ENCODE data around the gene TAF13. TPM values are rescaled to one million over a fixed set of nuclear protein-coding genes. Genes with fewer than 3 reads are reported as not detected.

The TAF13 gene
- total RNA-seq, 1 donor from 2014 or later = 38.8 TPM

- ATAC-seq = no peak
- Histone ChIP-seq H3K27me3 (ENCODE audit: low read depth) (no peaks in the 10 kb centered on the region), H3K4me1 (no peaks in the 10 kb centered on the region), H3K27ac (no peak overlapping the region), H3K9me3 (no peaks in the 10 kb centered on the region), H3K36me3 (peaks cover 73% of the 10 kb centered on the region), H3K4me3 (no peak overlapping the region)
- no peak for TF ChIP-seq CTCF (IDR thresholded peaks at IDR 0.05)
- no peak for DNase-seq
- intact Hi-C loops (cut with DNase I) = no loop called here
These were observed 6.5 kb downstream of the TAF13 start for GRCh38 chr1:109069294-109069693.

- peaks cover 77% of the 10 kb centered on the region for H3K36me3 ChIP-seq
- intact Hi-C loops (cut with DNase I) = no loop called here
- DNase-seq (no peak), ATAC-seq (no peak)
- no peaks in the 10 kb centered on the region for H3K9me3 ChIP-seq
- no peak overlapping the region for H3K27ac ChIP-seq
- no peaks in the 10 kb centered on the region for H3K27me3 ChIP-seq (ENCODE audit: low read depth)
- TF ChIP-seq CTCF (IDR thresholded peaks at IDR 0.05) = no peak
- no peaks in the 10 kb centered on the region for H3K4me1 ChIP-seq
- no peak overlapping the region for H3K4me3 ChIP-seq
These were observed 7.9 kb downstream of the TAF13 start for GRCh38 chr1:109067883-109068282.

GRCh38 chr1:109065137-109065536 is 10.7 kb downstream of the TAF13 start:
- TF ChIP-seq CTCF (IDR thresholded peaks at IDR 0.05) = no peak
- ATAC-seq = no peak
- no peak overlapping the region for H3K4me3 ChIP-seq

GRCh38 chr1:109061183-109061582 is 14.6 kb downstream of the TAF13 start:
- peaks cover 31% of the 10 kb centered on the region for H3K36me3 ChIP-seq
- TF ChIP-seq CTCF (IDR thresholded peaks at IDR 0.05) = no peak
- DNase-seq (no peak), ATAC-seq (no peak)
- no peaks in the 10 kb centered on the region for H3K27me3 ChIP-seq (ENCODE audit: low read depth)
- no peak overlapping the region for H3K4me3 ChIP-seq
- H3K4me1 ChIP-seq = no peaks in the 10 kb centered on the region
- no peak overlapping the region for H3K27ac ChIP-seq
- no peaks in the 10 kb centered on the region for H3K9me3 ChIP-seq
- intact Hi-C loops (cut with DNase I) = no loop called here

More at GRCh38 chr1:109065137-109065536, 10.7 kb downstream of the TAF13 start:
- intact Hi-C loops (cut with DNase I) = no loop called here
- peaks cover 64% of the 10 kb centered on the region for H3K36me3 ChIP-seq
- H3K4me1 ChIP-seq = no peaks in the 10 kb centered on the region
- H3K27ac ChIP-seq = no peak overlapping the region
- H3K27me3 ChIP-seq (ENCODE audit: low read depth) = no peaks in the 10 kb centered on the region
- no peak for DNase-seq
- H3K9me3 ChIP-seq = no peaks in the 10 kb centered on the region

GRCh38 chr1:109060707-109061106 is 15.1 kb downstream of the TAF13 start:
- Histone ChIP-seq H3K4me1 (no peaks in the 10 kb centered on the region), H3K36me3 (peaks cover 27% of the 10 kb centered on the region), H3K27me3 (ENCODE audit: low read depth) (no peaks in the 10 kb centered on the region), H3K4me3 (no peak overlapping the region), H3K27ac (no peak overlapping the region), H3K9me3 (no peaks in the 10 kb centered on the region)
- intact Hi-C loops (cut with DNase I) = no loop called here
- ATAC-seq (no peak), DNase-seq (no peak)
- TF ChIP-seq CTCF (IDR thresholded peaks at IDR 0.05) = no peak

- ATAC-seq (no peak), DNase-seq (no peak)
- no peaks in the 10 kb centered on the region for H3K27me3 ChIP-seq (ENCODE audit: low read depth)
- no peak for TF ChIP-seq CTCF (IDR thresholded peaks at IDR 0.05)
- no peaks in the 10 kb centered on the region for H3K9me3 ChIP-seq
- intact Hi-C loops (cut with DNase I) = no loop called here
- H3K36me3 ChIP-seq = peaks cover 10% of the 10 kb centered on the region
- no peaks in the 10 kb centered on the region for H3K4me1 ChIP-seq
- no peak overlapping the region for H3K4me3 ChIP-seq
- H3K27ac ChIP-seq = no peak overlapping the region
These were observed 16.8 kb downstream of the TAF13 start for GRCh38 chr1:109059026-109059425.
